ENCODE results near the gene EPB41L5.

The EPB41L5 gene

DNA sequence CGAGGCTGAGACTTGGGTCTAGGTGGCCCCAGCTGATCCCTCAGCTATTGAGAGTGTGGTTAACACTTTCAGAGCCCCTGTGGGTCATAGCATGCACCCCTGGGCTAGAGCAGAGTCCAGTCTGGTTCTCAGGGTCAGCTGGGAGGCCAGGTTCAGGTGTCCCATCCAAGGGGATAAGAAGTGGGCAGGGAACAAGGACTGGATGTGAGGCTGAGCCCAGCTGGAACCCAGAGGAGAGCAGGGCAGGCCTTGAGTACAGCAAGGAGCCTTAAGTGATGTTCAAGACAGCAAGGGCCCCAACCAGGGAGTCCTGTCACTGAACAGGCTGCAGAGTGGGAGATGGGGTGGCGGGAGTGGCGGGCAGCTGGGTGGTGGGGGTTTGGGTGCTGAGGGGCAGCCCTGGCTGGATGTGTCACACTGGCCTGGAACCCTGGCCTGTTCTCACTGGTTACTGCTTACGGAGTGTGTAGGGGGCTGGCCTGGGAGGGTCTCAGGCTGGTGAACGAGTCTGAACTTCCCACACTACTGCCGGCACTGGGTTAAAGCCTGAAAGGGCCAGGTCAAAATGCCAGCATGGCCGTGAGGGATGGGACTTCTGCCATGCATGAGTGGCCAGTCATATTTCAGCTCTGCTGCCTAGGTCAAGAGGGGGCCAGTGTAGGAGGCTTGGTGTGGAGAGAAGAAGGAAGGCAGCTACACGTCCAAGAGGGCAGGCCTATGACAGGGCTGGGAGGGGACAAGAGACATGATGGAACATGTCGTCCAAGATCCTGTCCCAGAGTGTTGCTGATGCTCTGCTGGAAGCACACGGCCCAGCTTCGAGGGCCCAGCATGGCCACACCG is 196.8 kb downstream of the EPB41L5 start:
- TF ChIP-seq, protein P1, sequence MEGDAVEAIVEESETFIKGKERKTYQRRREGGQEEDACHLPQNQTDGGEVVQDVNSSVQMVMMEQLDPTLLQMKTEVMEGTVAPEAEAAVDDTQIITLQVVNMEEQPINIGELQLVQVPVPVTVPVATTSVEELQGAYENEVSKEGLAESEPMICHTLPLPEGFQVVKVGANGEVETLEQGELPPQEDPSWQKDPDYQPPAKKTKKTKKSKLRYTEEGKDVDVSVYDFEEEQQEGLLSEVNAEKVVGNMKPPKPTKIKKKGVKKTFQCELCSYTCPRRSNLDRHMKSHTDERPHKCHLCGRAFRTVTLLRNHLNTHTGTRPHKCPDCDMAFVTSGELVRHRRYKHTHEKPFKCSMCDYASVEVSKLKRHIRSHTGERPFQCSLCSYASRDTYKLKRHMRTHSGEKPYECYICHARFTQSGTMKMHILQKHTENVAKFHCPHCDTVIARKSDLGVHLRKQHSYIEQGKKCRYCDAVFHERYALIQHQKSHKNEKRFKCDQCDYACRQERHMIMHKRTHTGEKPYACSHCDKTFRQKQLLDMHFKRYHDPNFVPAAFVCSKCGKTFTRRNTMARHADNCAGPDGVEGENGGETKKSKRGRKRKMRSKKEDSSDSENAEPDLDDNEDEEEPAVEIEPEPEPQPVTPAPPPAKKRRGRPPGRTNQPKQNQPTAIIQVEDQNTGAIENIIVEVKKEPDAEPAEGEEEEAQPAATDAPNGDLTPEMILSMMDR (IDR thresholded peaks at IDR 0.05; ENCODE audit: control insufficient read depth, insufficient read depth, low read depth, low read length, missing control alignments), result no peak
- DNase-seq (ENCODE audit: low read depth), result no peak
- H3K4me3 ChIP-seq (ENCODE audit: control insufficient read depth, low read depth, low read length), result no peak overlapping the region

DNA sequence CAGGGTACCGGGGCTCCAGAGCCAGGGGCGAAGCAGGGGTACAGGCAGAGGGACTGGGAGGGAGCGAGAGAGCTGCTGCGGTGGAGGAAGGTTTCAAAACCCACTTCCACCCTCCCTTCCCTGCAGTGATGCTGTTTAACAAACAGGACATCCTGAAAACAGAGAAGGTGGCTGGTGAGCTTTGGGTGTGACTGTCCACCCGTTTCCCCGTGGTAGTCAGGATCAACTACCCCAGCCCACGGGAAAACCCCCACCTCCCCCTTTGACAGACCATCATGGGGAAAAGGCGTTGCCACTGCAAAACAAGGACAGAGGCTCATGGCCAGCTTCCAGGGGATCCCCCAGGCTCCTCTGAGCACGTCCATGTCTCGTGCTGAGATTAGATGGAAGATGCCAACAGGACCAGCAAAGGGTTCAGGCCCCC is 197.4 kb downstream of the EPB41L5 start:
- H3K4me3 ChIP-seq (ENCODE audit: control insufficient read depth, low read depth, low read length), result no peak overlapping the region
- TF ChIP-seq, protein P1 (IDR thresholded peaks at IDR 0.05; ENCODE audit: control insufficient read depth, insufficient read depth, low read depth, low read length, missing control alignments), result no peak
- DNase-seq (ENCODE audit: low read depth), result no peak

DNA sequence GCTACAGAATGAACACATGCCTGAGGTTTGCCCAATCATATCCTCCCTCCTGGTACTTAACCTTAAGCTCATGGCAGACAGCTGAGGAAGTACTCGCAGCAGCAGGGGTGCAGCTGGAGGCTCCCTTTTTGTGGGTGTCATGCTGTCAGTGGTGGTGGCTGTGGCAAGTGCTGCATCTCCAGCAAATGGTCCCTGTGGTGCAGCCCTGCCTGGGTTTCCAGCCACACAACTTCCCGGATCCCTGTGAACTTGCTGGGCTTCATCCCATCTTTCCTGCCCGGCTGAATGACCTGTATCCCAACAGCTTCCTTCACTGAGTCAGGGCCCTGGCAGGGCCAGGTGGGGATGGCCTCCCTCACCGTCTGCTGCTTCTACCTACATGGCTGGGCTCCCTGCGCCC is 205.3 kb downstream of the EPB41L5 start:
- no peak overlapping the region for H3K4me3 ChIP-seq (ENCODE audit: control insufficient read depth, low read depth, low read length)
- DNase-seq (ENCODE audit: low read depth), result no peak
- TF ChIP-seq, protein P1 (IDR thresholded peaks at IDR 0.05; ENCODE audit: control insufficient read depth, insufficient read depth, low read depth, low read length, missing control alignments), result no peak

DNA sequence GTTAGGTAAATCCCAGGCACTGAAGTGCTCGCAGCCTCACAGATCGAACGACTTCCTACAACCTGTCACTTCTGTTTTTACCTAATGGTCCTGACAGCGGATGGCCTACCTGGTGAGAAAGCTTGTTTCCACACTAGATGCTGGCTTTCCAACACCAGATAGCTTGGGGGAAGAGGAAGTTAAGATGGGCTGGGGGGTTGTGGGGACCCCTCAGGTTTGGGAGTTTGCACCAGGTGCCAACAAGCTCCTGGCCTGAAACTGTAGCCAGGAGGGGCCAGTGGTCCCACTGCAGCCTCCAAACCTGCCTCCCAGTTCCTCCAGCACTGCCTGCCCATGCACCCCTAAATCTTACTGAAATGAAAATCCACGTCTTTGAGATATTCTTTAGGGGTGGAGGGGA is 206.4 kb downstream of the EPB41L5 start:
- TF ChIP-seq, protein P1 (IDR thresholded peaks at IDR 0.05; ENCODE audit: control insufficient read depth, insufficient read depth, low read depth, low read length, missing control alignments), result no peak
- DNase-seq (ENCODE audit: low read depth), result no peak
- H3K4me3 ChIP-seq (ENCODE audit: control insufficient read depth, low read depth, low read length), result no peak overlapping the region

DNA sequence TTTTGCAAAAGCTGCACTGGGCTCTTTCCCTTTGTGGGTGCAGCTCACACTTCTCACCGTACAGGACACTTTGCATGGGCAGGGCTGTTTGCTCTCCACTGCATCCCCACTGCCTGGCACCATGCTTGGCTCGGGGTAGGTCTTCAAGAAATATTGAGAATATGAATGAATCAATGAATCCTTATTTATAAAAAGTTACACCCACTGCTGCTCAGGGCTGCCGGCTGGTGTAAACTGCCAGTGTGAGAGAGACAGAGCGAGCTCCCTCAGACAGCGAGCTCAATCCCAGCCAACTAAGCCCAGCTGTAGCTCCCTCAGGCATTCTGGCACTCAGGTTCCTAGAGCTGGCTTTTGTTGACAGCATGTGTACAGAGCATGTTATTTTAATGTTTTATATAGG is 206.9 kb downstream of the EPB41L5 start:
- H3K4me3 ChIP-seq (ENCODE audit: control insufficient read depth, low read depth, low read length), result no peak overlapping the region
- TF ChIP-seq, protein P1 (IDR thresholded peaks at IDR 0.05; ENCODE audit: control insufficient read depth, insufficient read depth, low read depth, low read length, missing control alignments), result no peak
- no peak for DNase-seq (ENCODE audit: low read depth)

DNA sequence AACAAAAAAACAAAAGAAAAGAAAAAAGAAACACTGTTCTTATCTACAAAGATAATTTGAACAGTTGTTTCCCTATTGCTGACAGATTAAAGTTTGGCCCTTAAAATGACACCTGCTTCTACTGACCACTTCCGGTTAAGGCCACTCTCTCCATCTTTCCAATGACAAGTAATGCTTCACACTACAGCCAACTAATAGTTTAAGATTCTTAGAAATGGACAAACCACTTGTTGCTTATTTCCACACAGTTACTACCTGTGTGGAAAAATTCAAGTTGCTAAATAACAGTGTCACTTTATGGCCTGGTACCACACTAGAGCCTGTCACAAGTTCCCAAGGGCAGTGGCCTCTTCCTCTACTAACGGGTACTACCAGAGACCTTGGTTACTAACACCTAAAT is 207.9 kb downstream of the EPB41L5 start:
- TF ChIP-seq, protein P1 (IDR thresholded peaks at IDR 0.05; ENCODE audit: control insufficient read depth, insufficient read depth, low read depth, low read length, missing control alignments), result no peak
- no peak for DNase-seq (ENCODE audit: low read depth)
- H3K4me3 ChIP-seq (ENCODE audit: control insufficient read depth, low read depth, low read length), result no peak overlapping the region
